Sciatic nerve (tissue), 2 donors: ENCODE data around the gene NACC2. TPM values are rescaled to one million over a fixed set of nuclear protein-coding genes. Genes with fewer than 3 reads are reported as not detected.

Experiments
- ATAC-seq: fragments of 200-7000 bp; cut with Tn5 transposase; one replicate; pipeline ENCODE4 v1.9.1; 2020; ENCODE audit warnings: mild to moderate bottlenecking, moderate library complexity
- DNase-seq: peaks from one replicate; pipeline ENCODE4 v3.0.0-alpha.2; 2020; ENCODE audit warnings: low spot score
- intact Hi-C: fragments of 100-400 bp; cut with DNase I; formaldehyde crosslinking; loops from one replicate; pipeline ENCODE4 v1.14.2; 2022
- total RNA-seq: library from RNA; stranded (reverse); fragmentation: NEBNext Ultra II Directional; extraction: Animal tissue kit (Norgen Biotek cat#: 25700); gene quantifications from one replicate; pipeline ENCODE4 v1.2.1, GENCODE V29; 2021
- donor health status: DM: no; HTN: no; CAD: no.
- donor health status: DM: no; HTN: no; CAD: no.

Gene NACC2
- total RNA-seq = 56.8 TPM

- ATAC-seq = no peak
- no peak for DNase-seq
- intact Hi-C loops = no loop called here
These were observed at the start of gene NACC2 for GRCh38 chr9:136095070-136096058. Gene NACC2 (minus strand): TSS chr9:136095289. CDS start chr9:136050521, 44,768 bp downstream.

- ATAC-seq = no peak
- intact Hi-C loops = no loop called here
- DNase-seq = no peak
These were observed 49.4 kb upstream of the NACC2 start for GRCh38 chr9:136144450-136144849.

GRCh38 chr9:136143215-136144001, 48.3 kb upstream of the NACC2 start:
- intact Hi-C loops = no loop called here
- ATAC-seq = no peak
- DNase-seq = no peak

- no peak for ATAC-seq
- intact Hi-C loops = no loop called here
- DNase-seq = no peak
These were observed 47.7 kb upstream of the NACC2 start for GRCh38 chr9:136142859-136143214.

GRCh38 chr9:136142414-136142796, 47.3 kb upstream of the NACC2 start:
- ATAC-seq (no peak), DNase-seq (no peak)
- intact Hi-C loops = no loop called here

GRCh38 chr9:136141682-136142413, 46.8 kb upstream of the NACC2 start:
- no peak for ATAC-seq
- intact Hi-C loops = no loop called here
- DNase-seq = no peak

GRCh38 chr9:136140966-136141365, 45.9 kb upstream of the NACC2 start:
- peak; percentile 62 for ATAC-seq
- DNase-seq = no peak
- intact Hi-C loops = no loop called here

- no peak for DNase-seq
- intact Hi-C loops = no loop called here
- no peak for ATAC-seq
These were observed 45.0 kb upstream of the NACC2 start for GRCh38 chr9:136140046-136140445.

GRCh38 chr9:136138566-136138965, 43.5 kb upstream of the NACC2 start:
- no peak for ATAC-seq
- no peak for DNase-seq
- intact Hi-C loops = no loop called here

GRCh38 chr9:136137321-136138265, 42.5 kb upstream of the NACC2 start:
- DNase-seq (no peak), ATAC-seq (no peak)
- intact Hi-C loops = no loop called here

- intact Hi-C loops = no loop called here
- ATAC-seq = no peak
These were observed 41.2 kb upstream of the NACC2 start for GRCh38 chr9:136136127-136136925.

GRCh38 chr9:136135326-136136126, 40.4 kb upstream of the NACC2 start:
- intact Hi-C loops = no loop called here
- ATAC-seq = no peak
- no peak for DNase-seq

More at GRCh38 chr9:136136127-136136925, 41.2 kb upstream of the NACC2 start:
- no peak for DNase-seq

GRCh38 chr9:136133959-136134484, 38.9 kb upstream of the NACC2 start:
- intact Hi-C loops = no loop called here
- DNase-seq (no peak), ATAC-seq (no peak)

GRCh38 chr9:136133191-136133958, 38.3 kb upstream of the NACC2 start:
- ATAC-seq = peak; percentile 35
- intact Hi-C loops = no loop called here
- no peak for DNase-seq

- DNase-seq = no peak
- ATAC-seq = no peak
These were observed 37.5 kb upstream of the NACC2 start for GRCh38 chr9:136132512-136133050.

More at GRCh38 chr9:136132512-136133050, 37.5 kb upstream of the NACC2 start:
- intact Hi-C loops = no loop called here
